ENCODE data around the gene TBX15.
"Not testable (repeated sequence)": the region's sequence is repeated elsewhere in the genome, so short reads cannot be mapped to it uniquely, and the experiment has no call there.

Gene TBX15

GRCh38 chr1:118921994-118922393 lies 66.1 kb downstream of the TBX15 start:
- no peak for DNase-seq

- no peak for DNase-seq
Measured at GRCh38 chr1:118920124-118920717, 67.9 kb downstream of the TBX15 start.

- DNase-seq: no peak
Measured at GRCh38 chr1:118918940-118919259, 69.2 kb downstream of the TBX15 start.

- DNase-seq: no peak
Measured at GRCh38 chr1:118918230-118918939, 69.8 kb downstream of the TBX15 start.

- DNase-seq: not testable (repeated sequence)
Measured at GRCh38 chr1:118916346-118916745, 71.8 kb downstream of the TBX15 start.

- no peak for DNase-seq
Measured at GRCh38 chr1:118914379-118915161, 73.6 kb downstream of the TBX15 start.

GRCh38 chr1:118913818-118914217 lies 74.3 kb downstream of the TBX15 start:
- DNase-seq: no peak

- DNase-seq: no peak
Measured at GRCh38 chr1:118912574-118912973, 75.6 kb downstream of the TBX15 start.

GRCh38 chr1:118911571-118911970 lies 76.6 kb downstream of the TBX15 start:
- DNase-seq: no peak

GRCh38 chr1:118907466-118907865 lies 80.7 kb downstream of the TBX15 start:
- no peak for DNase-seq

GRCh38 chr1:118905671-118906070 lies 82.5 kb downstream of the TBX15 start:
- no peak for DNase-seq

- no peak for DNase-seq
Measured at GRCh38 chr1:118905196-118905595, 82.9 kb downstream of the TBX15 start.

GRCh38 chr1:118902711-118903191 lies 85.4 kb downstream of the TBX15 start:
- DNase-seq: no peak

- DNase-seq: no peak
Measured at GRCh38 chr1:118902299-118902698, 85.8 kb downstream of the TBX15 start.

GRCh38 chr1:118900643-118901440 lies 87.3 kb downstream of the TBX15 start:
- no peak for DNase-seq

GRCh38 chr1:118899340-118899739 lies 88.8 kb downstream of the TBX15 start:
- no peak for DNase-seq

GRCh38 chr1:118898712-118899111 lies 89.4 kb downstream of the TBX15 start:
- DNase-seq: no peak

GRCh38 chr1:118896416-118896815 lies 91.7 kb downstream of the TBX15 start:
- no peak for DNase-seq

GRCh38 chr1:118894836-118895235 lies 93.3 kb downstream of the TBX15 start:
- DNase-seq: no peak

- no peak for DNase-seq
Measured at GRCh38 chr1:118890851-118891384, 97.2 kb downstream of the TBX15 start.

- DNase-seq: no peak
Measured at GRCh38 chr1:118884946-118885345, 103.2 kb downstream of the TBX15 start.

GRCh38 chr1:118881751-118882150 lies 106.4 kb downstream of the TBX15 start:
- no peak for DNase-seq

- DNase-seq: no peak
Measured at GRCh38 chr1:118878661-118879060, 109.5 kb downstream of the TBX15 start.

Measured in activated T-cell treated with anti-CD3 and anti-CD28 coated beads, Interleukin-2, amount 50 U/mL, for 48 hours (primary cell).